Measurements from ENCODE around the gene SPINK1. TPM values are rescaled to one million over a fixed set of nuclear protein-coding genes. Genes with fewer than 3 reads are reported as not detected.
"Not testable (repeated sequence)": the region's sequence is repeated elsewhere in the genome, so short reads cannot be mapped to it uniquely, and the experiment has no call there.

SPINK1 gene
- total RNA-seq, 1 donor from 2014 or later, result not detected

DNA sequence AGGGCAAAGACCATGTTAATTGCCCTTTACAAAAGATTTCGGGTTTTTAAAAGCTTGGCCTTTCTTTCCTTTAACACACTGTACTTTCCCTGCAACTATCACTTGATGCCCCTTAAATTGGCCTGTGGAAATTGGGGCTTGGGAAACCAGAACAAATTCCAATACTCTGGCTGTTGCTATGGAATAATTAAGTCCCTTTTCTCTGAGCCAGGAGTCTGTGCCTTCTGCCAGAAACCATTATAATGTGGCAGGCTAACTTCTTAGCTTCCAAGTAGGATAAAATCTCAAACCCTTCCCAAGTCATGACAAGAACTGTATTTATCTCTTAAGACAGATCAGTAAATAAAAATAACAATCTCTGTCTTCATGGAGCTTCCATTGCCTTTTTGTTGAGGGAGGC is 1.1 kb upstream of the SPINK1 start:
- no peaks in the 10 kb centered on the region for H3K9me3 ChIP-seq (ENCODE audit: insufficient read depth, low read depth, low read length)
- H3K4me1 Mint-ChIP-seq (ENCODE audit: low read depth, unreplicated experiment), result peaks cover 2% of the 10 kb centered on the region
- no peaks in the 10 kb centered on the region for H4K20me1 ChIP-seq (ENCODE audit: insufficient read depth, low read length)
- no peaks in the 10 kb centered on the region for H3K79me2 ChIP-seq (ENCODE audit: insufficient read depth, low read length)
- H2AFZ ChIP-seq (ENCODE audit: low read depth, low read length), result no peak overlapping the region
- H3K36me3 ChIP-seq (ENCODE audit: insufficient read depth, low read length), result no peaks in the 10 kb centered on the region
- peaks cover 2% of the 10 kb centered on the region for H3K27me3 Mint-ChIP-seq (ENCODE audit: low read depth, unreplicated experiment)
- no peak for FAIRE-seq
- DNase-seq (ENCODE audit: low read depth), result no peak
- H3K27ac ChIP-seq (ENCODE audit: low read depth, low read length), result no peak overlapping the region
- peaks cover 2% of the 10 kb centered on the region for H3K27me3 ChIP-seq (ENCODE audit: insufficient read depth, low read length)
- no peak overlapping the region for H3K27ac Mint-ChIP-seq (ENCODE audit: unreplicated experiment)
- H3K4me3 ChIP-seq (ENCODE audit: insufficient read depth, low read depth, low read length), result no peak overlapping the region
- no peak overlapping the region for H3K9ac ChIP-seq (ENCODE audit: low read length)
- no peaks in the 10 kb centered on the region for H3K36me3 Mint-ChIP-seq (ENCODE audit: low read depth, unreplicated experiment)
- TF ChIP-seq, protein P1, sequence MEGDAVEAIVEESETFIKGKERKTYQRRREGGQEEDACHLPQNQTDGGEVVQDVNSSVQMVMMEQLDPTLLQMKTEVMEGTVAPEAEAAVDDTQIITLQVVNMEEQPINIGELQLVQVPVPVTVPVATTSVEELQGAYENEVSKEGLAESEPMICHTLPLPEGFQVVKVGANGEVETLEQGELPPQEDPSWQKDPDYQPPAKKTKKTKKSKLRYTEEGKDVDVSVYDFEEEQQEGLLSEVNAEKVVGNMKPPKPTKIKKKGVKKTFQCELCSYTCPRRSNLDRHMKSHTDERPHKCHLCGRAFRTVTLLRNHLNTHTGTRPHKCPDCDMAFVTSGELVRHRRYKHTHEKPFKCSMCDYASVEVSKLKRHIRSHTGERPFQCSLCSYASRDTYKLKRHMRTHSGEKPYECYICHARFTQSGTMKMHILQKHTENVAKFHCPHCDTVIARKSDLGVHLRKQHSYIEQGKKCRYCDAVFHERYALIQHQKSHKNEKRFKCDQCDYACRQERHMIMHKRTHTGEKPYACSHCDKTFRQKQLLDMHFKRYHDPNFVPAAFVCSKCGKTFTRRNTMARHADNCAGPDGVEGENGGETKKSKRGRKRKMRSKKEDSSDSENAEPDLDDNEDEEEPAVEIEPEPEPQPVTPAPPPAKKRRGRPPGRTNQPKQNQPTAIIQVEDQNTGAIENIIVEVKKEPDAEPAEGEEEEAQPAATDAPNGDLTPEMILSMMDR (IDR thresholded peaks at IDR 0.05; ENCODE audit: insufficient read depth, low read depth, low read length), result no peak
- no peak for TF ChIP-seq EZH2 (IDR thresholded peaks at IDR 0.05; ENCODE audit: insufficient read depth, low read length)
- no peaks in the 10 kb centered on the region for H3K4me1 ChIP-seq (ENCODE audit: insufficient read depth, low read length)
- H3K9me3 Mint-ChIP-seq (ENCODE audit: unreplicated experiment), result no peaks in the 10 kb centered on the region
- H3K4me3 Mint-ChIP-seq (ENCODE audit: unreplicated experiment), result no peak overlapping the region
- H3K4me2 ChIP-seq (ENCODE audit: low read length), result no peak overlapping the region

DNA sequence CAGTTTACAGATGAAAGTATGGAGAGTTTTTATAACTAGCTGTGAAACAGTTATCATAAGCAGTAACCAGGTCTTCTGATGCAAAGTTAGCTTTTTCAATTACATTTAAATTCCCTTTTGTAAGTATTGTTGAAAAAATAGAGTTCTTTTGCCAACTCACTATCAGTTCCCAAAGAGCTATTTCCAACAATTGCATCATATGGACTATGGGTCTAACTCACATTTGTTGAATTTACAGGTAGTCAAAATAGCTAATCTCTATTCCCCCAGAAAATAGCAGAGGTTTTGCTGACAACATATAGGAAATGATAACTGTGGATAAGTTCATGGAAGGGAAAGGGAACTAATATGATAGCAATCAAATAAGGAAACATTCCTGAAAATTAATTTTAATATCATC is 1.4 kb downstream of the SPINK1 start:
- H3K9me3 Mint-ChIP-seq (ENCODE audit: unreplicated experiment), result no peaks in the 10 kb centered on the region
- Histone ChIP-seq H3K4me3 (ENCODE audit: insufficient read depth, low read depth, low read length) (no peak overlapping the region), H2AFZ (ENCODE audit: low read depth, low read length) (no peak overlapping the region), H3K9me3 (ENCODE audit: insufficient read depth, low read depth, low read length) (no peaks in the 10 kb centered on the region), H3K9ac (ENCODE audit: low read length) (no peak overlapping the region), H3K27me3 (ENCODE audit: insufficient read depth, low read length) (peaks cover 2% of the 10 kb centered on the region), H3K79me2 (ENCODE audit: insufficient read depth, low read length) (no peaks in the 10 kb centered on the region), H3K4me1 (ENCODE audit: insufficient read depth, low read length) (no peaks in the 10 kb centered on the region), H3K36me3 (ENCODE audit: insufficient read depth, low read length) (no peaks in the 10 kb centered on the region), H3K27ac (ENCODE audit: low read depth, low read length) (no peak overlapping the region), H4K20me1 (ENCODE audit: insufficient read depth, low read length) (no peaks in the 10 kb centered on the region), H3K4me2 (ENCODE audit: low read length) (no peak overlapping the region)
- H3K27me3 Mint-ChIP-seq (ENCODE audit: low read depth, unreplicated experiment), result peaks cover 2% of the 10 kb centered on the region
- no peaks in the 10 kb centered on the region for H3K4me1 Mint-ChIP-seq (ENCODE audit: low read depth, unreplicated experiment)
- no peaks in the 10 kb centered on the region for H3K36me3 Mint-ChIP-seq (ENCODE audit: low read depth, unreplicated experiment)
- no peak for DNase-seq (ENCODE audit: low read depth)
- no peak overlapping the region for H3K4me3 Mint-ChIP-seq (ENCODE audit: unreplicated experiment)
- no peak for TF ChIP-seq EZH2 (IDR thresholded peaks at IDR 0.05; ENCODE audit: insufficient read depth, low read length)
- TF ChIP-seq, protein P1 (IDR thresholded peaks at IDR 0.05; ENCODE audit: insufficient read depth, low read depth, low read length), result no peak
- no peak overlapping the region for H3K27ac Mint-ChIP-seq (ENCODE audit: unreplicated experiment)
- FAIRE-seq, result no peak

DNA sequence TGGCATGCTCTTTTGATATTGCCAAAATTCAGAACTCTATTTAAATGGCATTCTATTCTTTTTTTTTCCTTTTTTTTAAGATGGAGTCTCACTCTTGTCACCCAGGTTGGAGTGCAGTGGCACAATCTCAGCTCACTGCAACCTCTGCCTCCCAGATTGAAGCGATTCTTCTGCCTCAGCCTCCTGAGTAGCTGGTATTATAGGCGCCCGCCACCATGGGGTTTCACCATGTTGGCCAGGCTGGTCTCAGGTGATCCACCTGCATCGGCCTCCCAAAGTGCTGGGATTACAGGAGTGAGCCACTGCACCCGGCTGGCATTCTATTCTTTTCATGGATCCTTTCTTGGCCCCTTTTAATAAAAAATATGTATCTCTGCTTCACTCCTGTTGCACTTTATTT is 4.5 kb downstream of the SPINK1 start:
- not testable (repeated sequence) for H3K4me1 Mint-ChIP-seq (ENCODE audit: low read depth, unreplicated experiment); H4K20me1 ChIP-seq (ENCODE audit: insufficient read depth, low read length); H3K9me3 Mint-ChIP-seq (ENCODE audit: unreplicated experiment); H3K4me3 Mint-ChIP-seq (ENCODE audit: unreplicated experiment); FAIRE-seq; DNase-seq (ENCODE audit: low read depth); H3K27ac Mint-ChIP-seq (ENCODE audit: unreplicated experiment); H3K27ac ChIP-seq (ENCODE audit: low read depth, low read length); H3K4me3 ChIP-seq (ENCODE audit: insufficient read depth, low read depth, low read length); H3K36me3 ChIP-seq (ENCODE audit: insufficient read depth, low read length); H3K4me1 ChIP-seq (ENCODE audit: insufficient read depth, low read length); H3K79me2 ChIP-seq (ENCODE audit: insufficient read depth, low read length); H3K9me3 ChIP-seq (ENCODE audit: insufficient read depth, low read depth, low read length); H3K27me3 Mint-ChIP-seq (ENCODE audit: low read depth, unreplicated experiment); H3K9ac ChIP-seq (ENCODE audit: low read length); H3K27me3 ChIP-seq (ENCODE audit: insufficient read depth, low read length); H3K36me3 Mint-ChIP-seq (ENCODE audit: low read depth, unreplicated experiment); H3K4me2 ChIP-seq (ENCODE audit: low read length); H2AFZ ChIP-seq (ENCODE audit: low read depth, low read length)

Data from astrocyte (in vitro differentiated cells and primary cell).